K562 (cell line): Measurements from ENCODE around the gene VWA2.

Experiments
- HDGF ChIP-seq: fragments of 450-650 bp; IDR thresholded peaks from 2 replicates; pipeline ENCODE4 v1.6.1; 2016
- MEF2A ChIP-seq: IDR thresholded peaks from 2 replicates; pipeline ENCODE4 v1.6.1; 2011; ENCODE audit warnings: low read depth, mild to moderate bottlenecking, low read length, moderate library complexity; ENCODE audit not compliant: control insufficient read depth
- NONO ChIP-seq, 2 experiments: fragments of 200-400 bp in 1 of 2; fragments of 450-650 bp in 1 of 2; formaldehyde crosslinking in 1 of 2; IDR thresholded peaks; 2 replicates each; pipeline ENCODE4 v1.6.1; 2017; ENCODE audit warnings: low read depth in 2 of 2, mild to moderate bottlenecking in 2 of 2, moderate library complexity in 2 of 2, low read length in 1 of 2
- PRPF4 ChIP-seq: fragments of 200-400 bp; formaldehyde crosslinking; IDR thresholded peaks from one replicate; pipeline ENCODE4 v1.6.1; 2017; ENCODE audit warnings: low read length, low read depth, mild to moderate bottlenecking; ENCODE audit not compliant: insufficient read depth, poor library complexity, severe bottlenecking
- SIN3A ChIP-seq, 2 experiments: fragments of 150-350 bp in 1 of 2; IDR thresholded peaks; 2 replicates each; pipeline ENCODE4 v1.6.1; 2011 to 2016; ENCODE audit warnings: borderline replicate concordance in 2 of 2, low read depth in 2 of 2, low read length in 2 of 2, mild to moderate bottlenecking in 2 of 2, moderate library complexity in 2 of 2; ENCODE audit not compliant: control insufficient read depth in 1 of 2
- U2AF2 ChIP-seq: fragments of 200-400 bp; formaldehyde crosslinking; optimal IDR thresholded peaks from 2 replicates; pipeline ENCODE3; 2017; ENCODE audit warnings: low read depth, mild to moderate bottlenecking, low read length
- ZKSCAN8 ChIP-seq: fragments of 200-800 bp; sonication (Bioruptor generic); IDR thresholded peaks from 2 replicates; pipeline ENCODE4 v1.6.1; 2016; ENCODE audit warnings: missing genetic modification characterization, missing compliant biosample characterization
- TF ChIP-seq, protein P1 (sequence below), 3 experiments: IDR thresholded peaks in 2 of 3; conservative IDR thresholded peaks in 1 of 3; 2 replicates each; pipeline ENCODE4 v1.5.1; 2011 to 2012; ENCODE audit warnings: low read length in 3 of 3, mild to moderate bottlenecking in 3 of 3, control low read depth in 2 of 3, improper control_type of control experiment in 1 of 3, inconsistent platforms in 1 of 3, low read depth in 1 of 3, mixed read lengths in 1 of 3, moderate library complexity in 1 of 3; ENCODE audit not compliant: insufficient read depth in 2 of 3

DNA sequence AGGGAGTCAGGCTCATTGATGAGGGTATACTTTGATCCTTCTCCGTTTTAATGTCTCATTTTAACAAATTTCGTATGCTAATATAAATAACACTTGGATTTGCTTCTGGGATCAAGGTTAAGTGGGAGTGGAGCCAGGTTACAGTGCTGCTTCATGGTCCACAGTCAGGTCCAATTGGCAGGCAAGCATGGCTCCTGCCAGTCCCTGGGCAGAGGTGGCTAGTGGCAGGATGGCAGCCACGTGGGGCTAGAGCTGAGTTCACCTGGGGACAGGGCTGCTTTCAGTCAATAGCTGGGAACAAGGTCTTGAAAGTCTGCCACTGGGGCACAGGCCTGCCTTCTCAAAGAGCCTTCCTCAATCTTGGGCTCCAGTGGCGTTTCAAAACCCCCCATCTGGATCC lies 16.0 kb upstream of the VWA2 start:
- no peak for TF ChIP-seq ZKSCAN8 (CRISPR knock-in tag)
- no peak for TF ChIP-seq U2AF2
- TF ChIP-seq, protein P1, sequence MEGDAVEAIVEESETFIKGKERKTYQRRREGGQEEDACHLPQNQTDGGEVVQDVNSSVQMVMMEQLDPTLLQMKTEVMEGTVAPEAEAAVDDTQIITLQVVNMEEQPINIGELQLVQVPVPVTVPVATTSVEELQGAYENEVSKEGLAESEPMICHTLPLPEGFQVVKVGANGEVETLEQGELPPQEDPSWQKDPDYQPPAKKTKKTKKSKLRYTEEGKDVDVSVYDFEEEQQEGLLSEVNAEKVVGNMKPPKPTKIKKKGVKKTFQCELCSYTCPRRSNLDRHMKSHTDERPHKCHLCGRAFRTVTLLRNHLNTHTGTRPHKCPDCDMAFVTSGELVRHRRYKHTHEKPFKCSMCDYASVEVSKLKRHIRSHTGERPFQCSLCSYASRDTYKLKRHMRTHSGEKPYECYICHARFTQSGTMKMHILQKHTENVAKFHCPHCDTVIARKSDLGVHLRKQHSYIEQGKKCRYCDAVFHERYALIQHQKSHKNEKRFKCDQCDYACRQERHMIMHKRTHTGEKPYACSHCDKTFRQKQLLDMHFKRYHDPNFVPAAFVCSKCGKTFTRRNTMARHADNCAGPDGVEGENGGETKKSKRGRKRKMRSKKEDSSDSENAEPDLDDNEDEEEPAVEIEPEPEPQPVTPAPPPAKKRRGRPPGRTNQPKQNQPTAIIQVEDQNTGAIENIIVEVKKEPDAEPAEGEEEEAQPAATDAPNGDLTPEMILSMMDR (IDR thresholded peaks at IDR 0.05 in 2 of 3, conservative IDR thresholded peaks at IDR 0.05 in 1 of 3; ENCODE audit: insufficient read depth in 2 of 3, low read depth in 1 of 3, low read length in 3 of 3): no peak
- TF ChIP-seq HDGF: no peak
- TF ChIP-seq MEF2A: no peak
- TF ChIP-seq NONO (IDR thresholded peaks at IDR 0.05; ENCODE audit: low read depth in 2 of 2, low read length in 1 of 2): no peak
- TF ChIP-seq SIN3A (IDR thresholded peaks at IDR 0.05; ENCODE audit: borderline replicate concordance in 2 of 2, control insufficient read depth in 1 of 2, low read depth in 2 of 2, low read length in 2 of 2): no peak
- no peak for TF ChIP-seq PRPF4
